ENCODE data around the gene TAF11. TPM values are rescaled to one million over a fixed set of nuclear protein-coding genes. Genes with fewer than 3 reads are reported as not detected.

The TAF11 gene
- total RNA-seq, 2 donors from 2014 or later, result 44.7 to 50.4 TPM

DNA sequence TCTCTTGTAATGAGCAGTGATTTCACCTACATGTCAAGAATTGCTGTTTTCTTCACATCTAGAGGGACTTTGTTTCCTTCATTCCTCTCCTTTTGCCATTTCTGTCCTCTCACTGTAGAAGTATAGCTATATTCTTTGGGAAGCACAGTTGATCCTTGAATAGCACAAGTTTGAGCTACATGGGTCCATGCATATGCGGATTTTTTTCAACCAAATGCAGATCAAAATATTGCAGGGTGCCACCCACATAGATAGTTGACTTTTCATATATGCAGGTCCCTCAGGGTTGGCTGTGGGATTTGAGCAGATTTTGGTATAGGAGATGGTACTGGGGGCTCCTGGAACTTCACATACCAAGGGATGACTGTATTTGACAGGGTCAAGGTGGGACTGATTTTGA, 54.9 kb downstream of the TAF11 start:
- Mint-ChIP-seq H3K27me3 (ENCODE audit: insufficient read depth) (no peaks in the 10 kb centered on the region), H3K4me1 (no peaks in the 10 kb centered on the region), H3K4me3 (no peak overlapping the region), H3K36me3 (ENCODE audit: low read depth) (peaks cover 57% of the 10 kb centered on the region), H3K9me3 (no peaks in the 10 kb centered on the region), H3K27ac (no peak overlapping the region)
- Histone ChIP-seq H3K36me3 (ENCODE audit: control insufficient read depth, insufficient read depth, low read length) (peaks cover 49% of the 10 kb centered on the region), H3K9me3 (ENCODE audit: control insufficient read depth, low read length) (no peaks in the 10 kb centered on the region), H3K27me3 (ENCODE audit: control insufficient read depth, insufficient read depth, low read length, poor library complexity, severe bottlenecking) (no peaks in the 10 kb centered on the region), H3K4me1 (ENCODE audit: control insufficient read depth, insufficient read depth, low read length) (no peaks in the 10 kb centered on the region), H3K27ac (ENCODE audit: low read depth, low read length) (no peak overlapping the region), H3K4me3 (ENCODE audit: low read length) (no peak overlapping the region), H3K9ac (ENCODE audit: extremely low read depth, low read length, poor library complexity, severe bottlenecking) (no peak overlapping the region)
- no peak for TF ChIP-seq CTCF (conservative IDR thresholded peaks at IDR 0.05)
- WGBS, 2 experiments (ENCODE audit: insufficient coverage in 1 of 2, insufficient read length in 1 of 2), result 93 to 100% methylated on average over 1 of the region's 1 CpG
- no peak for DNase-seq

DNA sequence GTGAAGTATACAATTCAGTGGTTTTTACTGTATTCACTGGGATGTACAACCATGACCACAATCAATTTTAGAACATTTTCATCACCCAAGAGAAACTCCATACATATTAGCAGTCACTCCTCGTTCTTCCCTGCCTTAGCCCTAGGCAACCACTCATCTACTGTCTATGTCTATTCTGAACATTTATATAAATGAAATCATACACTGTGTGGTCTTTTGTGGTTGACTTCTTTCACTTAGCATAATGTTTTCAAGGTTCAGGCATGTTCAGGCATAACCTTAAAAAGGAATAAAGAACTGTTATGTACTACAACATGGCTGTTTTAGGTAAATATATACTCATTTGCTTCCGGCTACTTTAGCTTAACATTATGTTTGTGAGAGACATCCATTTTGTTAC, 58.7 kb downstream of the TAF11 start:
- no peak for DNase-seq
- Histone ChIP-seq H3K4me1 (ENCODE audit: control insufficient read depth, insufficient read depth, low read length) (no peaks in the 10 kb centered on the region), H3K36me3 (ENCODE audit: control insufficient read depth, insufficient read depth, low read length) (peaks cover 41% of the 10 kb centered on the region), H3K9ac (ENCODE audit: extremely low read depth, low read length, poor library complexity, severe bottlenecking) (no peak overlapping the region), H3K27ac (ENCODE audit: low read depth, low read length) (no peak overlapping the region), H3K27me3 (ENCODE audit: control insufficient read depth, insufficient read depth, low read length, poor library complexity, severe bottlenecking) (no peaks in the 10 kb centered on the region), H3K9me3 (ENCODE audit: control insufficient read depth, low read length) (no peaks in the 10 kb centered on the region), H3K4me3 (ENCODE audit: low read length) (no peak overlapping the region)
- Mint-ChIP-seq H3K36me3 (ENCODE audit: low read depth) (peaks cover 37% of the 10 kb centered on the region), H3K27ac (no peak overlapping the region), H3K4me3 (no peak overlapping the region), H3K4me1 (no peaks in the 10 kb centered on the region), H3K9me3 (no peaks in the 10 kb centered on the region), H3K27me3 (ENCODE audit: insufficient read depth) (no peaks in the 10 kb centered on the region)
- 100% methylated on average over 2 of the region's 2 CpGs; no CpG with 5 or more reads in 1 of the 2 experiments for WGBS, 2 experiments (ENCODE audit: insufficient coverage in 1 of 2, insufficient read length in 1 of 2)
- TF ChIP-seq CTCF (conservative IDR thresholded peaks at IDR 0.05), result no peak

Other genes with a start within 250 kb of the TAF11 start
- gene ILRUN, start 191.3 kb downstream of the TAF11 start, total RNA-seq, result 10 to 100 TPM; 73.0 to 90.5 TPM
- gene SNRPC, start 130.5 kb downstream of the TAF11 start, total RNA-seq, result 100 to 1,000 TPM; 150 to 159 TPM
- gene BLTP3A, start 96.0 kb downstream of the TAF11 start, total RNA-seq, result 10 to 100 TPM; 18.6 to 22.5 TPM
- gene ANKS1A, start 1.2 kb upstream of the TAF11 start, total RNA-seq, result 10 to 100 TPM; 34.9 to 36.4 TPM